GM19023 (cell line): ENCODE data around the gene ENKUR.
A peak's percentile ranks its signal among the peaks of the same experiment; 100 is the strongest.

ENCODE experiments used
- ATAC-seq: cut with Tn5 transposase; IDR thresholded peaks from one replicate; pipeline ENCODE4 v1.9.1; 2021; ENCODE audit warnings: mild to moderate bottlenecking, moderate library complexity; ENCODE audit not compliant: unreplicated experiment

Gene ENKUR, protein sequence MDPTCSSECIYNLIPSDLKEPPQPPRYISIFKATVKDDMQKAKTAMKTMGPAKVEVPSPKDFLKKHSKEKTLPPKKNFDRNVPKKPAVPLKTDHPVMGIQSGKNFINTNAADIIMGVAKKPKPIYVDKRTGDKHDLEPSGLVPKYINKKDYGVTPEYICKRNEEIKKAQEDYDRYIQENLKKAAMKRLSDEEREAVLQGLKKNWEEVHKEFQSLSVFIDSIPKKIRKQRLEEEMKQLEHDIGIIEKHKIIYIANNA

DNA sequence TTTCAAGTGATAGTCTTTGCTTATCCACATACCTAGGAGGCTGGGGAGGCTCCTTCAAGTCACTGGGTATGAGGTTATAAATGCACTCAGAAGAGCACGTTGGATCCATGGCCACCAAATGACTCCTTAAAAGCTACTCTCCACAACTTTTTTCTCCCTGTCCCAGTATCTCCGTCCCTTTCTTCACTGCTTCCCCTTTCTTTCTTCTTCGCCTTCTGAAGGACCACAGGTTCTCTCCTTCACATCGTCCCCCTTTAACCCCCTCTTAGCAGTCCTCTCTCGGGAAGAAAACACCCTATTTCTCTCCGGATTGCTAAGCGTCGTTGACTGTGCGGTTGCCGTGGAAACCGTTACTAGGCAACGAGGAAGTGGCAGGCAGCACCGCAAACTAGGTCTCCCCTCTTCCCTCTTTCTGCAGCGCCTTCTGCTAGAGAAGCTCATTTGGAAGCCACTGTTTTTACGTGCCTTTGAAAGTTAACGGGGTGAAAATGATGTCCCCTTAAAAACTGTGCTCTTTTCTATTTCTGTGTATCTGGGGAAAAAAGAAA is at the start of gene ENKUR:
ENKUR (minus strand) TSS at position 331 of the 548 bp plus-strand sequence; CDS start at position 109, 222 bp downstream.
- peak; percentile 62 for ATAC-seq

- no peak for ATAC-seq
These were observed 48.4 kb upstream of the ENKUR start for GRCh38 chr10:25064401-25064800.

- ATAC-seq: no peak
These were observed 47.7 kb upstream of the ENKUR start for GRCh38 chr10:25063644-25064043.

DNA sequence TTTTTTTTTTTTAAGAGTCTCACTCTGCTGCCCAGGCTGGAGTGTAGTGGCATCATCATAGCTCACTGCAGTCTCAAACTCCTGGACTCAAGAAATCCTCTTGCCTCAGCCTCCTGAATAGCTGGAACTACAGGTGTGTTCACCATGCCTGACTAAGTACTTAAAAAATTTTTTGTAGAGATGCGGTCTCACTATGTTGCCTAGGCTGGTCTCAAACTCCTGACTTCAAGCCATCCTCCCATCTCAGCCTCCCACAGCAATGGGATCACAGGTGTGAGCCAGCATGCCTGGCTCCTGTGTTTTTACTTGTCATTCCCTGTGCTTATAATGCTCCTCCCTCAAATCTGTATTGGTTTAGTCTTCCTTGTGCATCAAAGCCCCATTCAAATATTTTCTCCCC is 47.2 kb upstream of the ENKUR start:
- ATAC-seq: no peak

GRCh38 chr10:25061711-25062449 is 45.9 kb upstream of the ENKUR start:
- ATAC-seq: no peak

GRCh38 chr10:25061125-25061524 is 45.2 kb upstream of the ENKUR start:
- no peak for ATAC-seq

GRCh38 chr10:25059990-25060389 is 44.0 kb upstream of the ENKUR start:
- no peak for ATAC-seq

DNA sequence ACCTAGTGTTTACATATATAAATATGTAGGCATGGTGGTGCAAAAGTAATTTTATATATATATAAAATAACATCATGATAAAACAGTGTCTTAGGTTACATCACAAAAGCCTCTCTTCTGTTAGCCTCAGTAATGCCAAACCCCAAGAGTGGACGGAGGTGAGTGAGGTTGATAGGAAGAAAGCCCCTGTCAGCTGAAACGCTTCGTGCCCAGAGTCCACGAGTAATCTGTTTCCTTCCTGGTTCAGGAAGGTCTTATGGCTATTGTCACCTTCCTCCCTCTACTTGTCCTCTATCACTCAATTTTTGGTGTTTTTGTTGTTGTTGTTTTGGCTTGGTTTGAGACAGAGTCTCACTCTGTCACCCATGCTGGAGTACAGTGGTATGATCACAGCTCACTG is 41.9 kb upstream of the ENKUR start:
- no peak for ATAC-seq

- no peak for ATAC-seq
These were observed 40.8 kb upstream of the ENKUR start for GRCh38 chr10:25056726-25057125.

GRCh38 chr10:25052012-25052411 is 36.1 kb upstream of the ENKUR start:
- no peak for ATAC-seq

GRCh38 chr10:25050402-25050801 is 34.4 kb upstream of the ENKUR start:
- ATAC-seq: no peak

GRCh38 chr10:25049966-25050365 is 34.0 kb upstream of the ENKUR start:
- no peak for ATAC-seq

- ATAC-seq: no peak
These were observed 32.5 kb upstream of the ENKUR start for GRCh38 chr10:25048450-25048849.

DNA sequence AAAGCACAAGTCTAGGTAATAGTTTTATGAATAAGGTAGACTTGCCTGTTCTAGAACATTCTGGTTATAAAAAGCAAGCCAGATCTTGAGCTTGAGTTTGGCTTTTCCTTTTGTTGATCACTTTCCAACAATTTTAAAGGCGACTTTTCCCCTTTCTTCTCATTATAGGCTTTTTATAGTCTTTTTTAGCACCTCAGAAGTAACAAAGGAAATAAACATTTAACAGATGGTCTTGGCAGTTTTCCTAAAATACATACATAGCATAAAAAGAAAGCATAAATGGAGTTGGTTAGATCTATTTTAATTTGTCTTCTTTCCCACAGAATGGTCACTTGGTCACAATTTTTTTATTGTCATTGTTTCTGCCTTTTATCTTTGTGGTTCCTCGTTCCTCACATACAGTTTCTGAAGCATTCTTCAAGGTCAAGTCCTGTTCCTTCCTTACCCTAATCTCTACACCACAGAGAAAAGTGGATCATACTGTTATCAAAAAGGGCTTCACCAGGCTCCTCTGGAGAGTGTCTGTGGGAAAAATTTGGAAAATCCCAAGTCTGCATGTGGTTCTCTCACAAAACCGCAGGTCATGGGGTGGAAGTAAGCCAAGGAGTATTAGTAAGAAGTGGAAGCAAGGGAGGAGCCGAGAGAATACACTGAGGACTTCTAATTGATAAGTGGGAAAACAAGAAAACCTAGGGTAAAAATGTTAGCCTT is 31.8 kb upstream of the ENKUR start:
- no peak for ATAC-seq

DNA sequence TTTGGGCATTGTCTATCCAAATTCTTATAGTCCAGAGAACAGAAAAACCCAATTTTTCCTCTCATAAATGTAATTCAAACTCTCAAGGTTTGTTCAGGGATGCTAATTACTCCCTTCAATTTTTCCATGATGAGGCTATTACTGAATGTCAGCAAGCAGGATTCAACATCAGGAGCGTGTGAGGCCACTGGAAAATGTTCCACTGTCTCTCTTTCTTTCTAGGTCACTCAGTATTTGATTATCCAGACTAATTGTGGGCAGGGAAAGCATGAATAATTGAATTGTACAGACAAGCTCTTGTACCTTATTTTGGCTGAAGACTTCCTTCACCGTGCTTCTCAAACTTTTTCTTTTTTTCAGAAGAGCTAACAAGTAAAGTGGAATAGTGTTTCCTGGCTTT is 31.1 kb upstream of the ENKUR start:
- no peak for ATAC-seq

DNA sequence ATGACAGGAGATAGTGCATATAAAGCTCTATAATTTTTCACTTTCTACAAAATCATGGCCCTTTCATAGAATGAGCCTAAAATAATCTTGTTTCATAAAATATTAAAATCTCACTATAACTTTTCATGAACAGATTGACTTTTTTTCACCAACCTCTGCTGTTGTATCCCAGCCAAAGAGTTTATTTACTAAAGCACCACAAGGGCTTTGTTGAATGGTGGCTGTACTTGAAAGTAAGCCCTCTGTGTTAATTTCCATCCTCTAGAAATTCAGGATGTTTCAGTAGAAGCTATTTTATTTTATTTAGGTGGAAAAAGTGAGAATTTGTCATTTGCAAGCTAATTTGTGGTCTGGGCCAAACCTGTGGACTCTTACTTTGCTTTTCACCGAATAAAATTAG is 30.7 kb upstream of the ENKUR start:
- ATAC-seq: no peak

DNA sequence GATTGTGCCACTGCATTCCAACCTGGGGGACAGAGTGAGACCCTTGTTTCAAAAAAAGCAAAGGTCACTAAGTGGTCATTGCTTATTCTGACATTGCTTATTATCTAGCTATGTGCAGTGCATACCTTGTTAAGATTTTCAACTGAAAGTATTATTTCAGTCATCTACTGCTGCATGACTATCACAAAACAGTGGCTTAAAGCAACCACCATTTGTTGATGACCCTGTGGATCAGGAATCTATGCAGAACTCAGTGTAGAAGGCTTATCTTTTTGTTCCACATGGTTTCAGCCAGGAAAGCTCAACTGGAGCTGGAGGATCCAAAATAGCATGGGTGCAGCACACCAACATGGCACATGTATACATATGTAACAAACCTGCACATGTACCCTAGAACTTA is 23.6 kb upstream of the ENKUR start:
- ATAC-seq: no peak

GRCh38 chr10:25038325-25038724 is 22.4 kb upstream of the ENKUR start:
- no peak for ATAC-seq

- no peak for ATAC-seq
These were observed 20.4 kb upstream of the ENKUR start for GRCh38 chr10:25036381-25036780.

GRCh38 chr10:25029519-25029918 is 13.6 kb upstream of the ENKUR start:
- no peak for ATAC-seq

DNA sequence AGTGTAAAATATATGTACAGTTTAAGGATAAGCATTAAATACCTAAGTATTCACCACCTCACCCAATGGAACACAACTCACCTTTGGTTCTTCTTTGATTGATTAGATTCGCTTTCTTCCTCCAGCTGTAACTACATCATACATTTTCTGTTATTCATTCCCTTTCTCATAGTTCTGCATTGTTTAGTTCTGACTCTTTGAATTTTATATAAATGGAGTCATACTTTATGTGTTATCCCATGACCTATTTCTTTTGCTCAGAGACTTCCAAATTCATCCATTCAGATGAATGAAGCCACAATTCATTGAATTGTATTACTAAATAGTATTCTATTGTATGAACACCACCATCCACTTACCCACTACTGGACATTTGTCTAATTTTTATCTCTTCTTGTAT is 12.8 kb upstream of the ENKUR start:
- ATAC-seq: no peak

DNA sequence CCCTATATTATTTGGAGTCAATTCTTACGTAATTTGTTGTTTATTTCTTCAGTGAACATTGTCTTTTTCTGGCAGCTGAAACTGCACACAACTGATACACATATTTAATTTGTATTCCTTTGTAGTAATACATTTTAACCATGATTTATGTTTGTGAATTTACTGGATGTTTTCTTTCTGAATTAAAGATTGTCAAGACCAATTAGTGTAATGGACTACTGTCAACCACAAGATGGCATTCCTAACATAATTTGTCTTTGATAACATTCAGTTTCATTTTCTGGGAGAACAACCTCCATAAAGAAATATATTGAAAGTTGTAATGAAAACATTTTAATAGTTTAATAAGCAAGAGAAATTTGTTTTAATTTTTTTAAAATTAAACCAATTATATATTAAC is 10.5 kb upstream of the ENKUR start:
- no peak for ATAC-seq
